H9 (cell line): ENCODE data around the gene CCNB2. TPM values are rescaled to one million over a fixed set of nuclear protein-coding genes. Genes with fewer than 3 reads are reported as not detected.
A peak's percentile ranks its signal among the peaks of the same experiment; 100 is the strongest.

ENCODE experiments used
- DNase-seq: peaks from one replicate; pipeline ENCODE4 v3.0.0-alpha.2; 2017
- H2AFZ ChIP-seq: one replicate; pipeline ENCODE4 v1.6.1; 2013; ENCODE audit warnings: mild to moderate bottlenecking, low read length, control low read depth, moderate library complexity
- H2AK5ac ChIP-seq: 2 replicates; pipeline ENCODE4 v1.6.1; 2013; ENCODE audit warnings: low read length, control low read depth, mixed read lengths; ENCODE audit not compliant: insufficient read length
- H2BK120ac ChIP-seq: one replicate; pipeline ENCODE4 v1.6.1; 2013; ENCODE audit warnings: low read depth, mild to moderate bottlenecking, low read length, control low read depth, inconsistent platforms; ENCODE audit not compliant: poor library complexity, severe bottlenecking
- H2BK12ac ChIP-seq: 2 replicates; pipeline ENCODE4 v1.6.1; 2013; ENCODE audit warnings: low read length, control low read depth, mixed read lengths, low read depth; ENCODE audit not compliant: insufficient read length
- H2BK15ac ChIP-seq: 2 replicates; pipeline ENCODE4 v1.6.1; 2013; ENCODE audit warnings: low read depth, low read length, control low read depth
- H2BK20ac ChIP-seq: one replicate; pipeline ENCODE4 v1.6.1; 2013; ENCODE audit warnings: low read depth, mild to moderate bottlenecking, low read length, control low read depth, inconsistent platforms; ENCODE audit not compliant: poor library complexity, severe bottlenecking
- H2BK5ac ChIP-seq: 2 replicates; pipeline ENCODE4 v1.6.1; 2013; ENCODE audit warnings: low read length, control low read depth, mixed read lengths; ENCODE audit not compliant: insufficient read length
- H3K14ac ChIP-seq: 2 replicates; pipeline ENCODE4 v1.6.1; 2013; ENCODE audit warnings: low read length, control low read depth; ENCODE audit not compliant: insufficient read depth
- H3K18ac ChIP-seq: 2 replicates; pipeline ENCODE4 v1.6.1; 2013; ENCODE audit warnings: low read depth, mild to moderate bottlenecking, mixed read lengths, low read length, control low read depth; ENCODE audit not compliant: insufficient read length
- H3K23ac ChIP-seq: 2 replicates; pipeline ENCODE4 v1.6.1; 2013; ENCODE audit warnings: low read length, control low read depth, mixed read lengths, low read depth; ENCODE audit not compliant: insufficient read length
- H3K23me2 ChIP-seq: 2 replicates; pipeline ENCODE4 v1.6.1; 2013; ENCODE audit warnings: low read depth, mild to moderate bottlenecking, mixed read lengths, low read length, control low read depth; ENCODE audit not compliant: insufficient read length, poor library complexity, severe bottlenecking
- H3K27ac ChIP-seq: 2 replicates; pipeline ENCODE4 v1.5.1; 2013; ENCODE audit warnings: low read length, control low read depth, mixed read lengths, low read depth; ENCODE audit not compliant: insufficient read length
- H3K27me3 ChIP-seq: 2 replicates; pipeline ENCODE4 v1.6.1; 2013; ENCODE audit warnings: low read length, control low read depth, inconsistent platforms; ENCODE audit not compliant: insufficient read depth
- H3K4ac ChIP-seq: 2 replicates; pipeline ENCODE4 v1.6.1; 2013; ENCODE audit warnings: low read depth, mild to moderate bottlenecking, control low read depth, inconsistent platforms, low read length, moderate library complexity
- H3K4me1 ChIP-seq: 2 replicates; pipeline ENCODE4 v1.6.1; 2013; ENCODE audit warnings: low read length, control low read depth, inconsistent platforms; ENCODE audit not compliant: insufficient read depth
- H3K4me2 ChIP-seq: 2 replicates; pipeline ENCODE4 v1.6.1; 2013; ENCODE audit warnings: low read length, control low read depth, mixed read lengths; ENCODE audit not compliant: insufficient read length, insufficient read depth
- H3K56ac ChIP-seq: 2 replicates; pipeline ENCODE4 v1.6.1; 2013; ENCODE audit warnings: low read depth, mild to moderate bottlenecking, mixed read lengths, low read length, control low read depth; ENCODE audit not compliant: insufficient read length
- H3K79me1 ChIP-seq: 2 replicates; pipeline ENCODE4 v1.6.1; 2013; ENCODE audit warnings: low read depth, mild to moderate bottlenecking, moderate library complexity, low read length, control low read depth, inconsistent platforms; ENCODE audit not compliant: insufficient read depth, poor library complexity, severe bottlenecking
- H3K79me2 ChIP-seq: 2 replicates; pipeline ENCODE4 v1.6.1; 2013; ENCODE audit warnings: low read length, control low read depth, inconsistent platforms; ENCODE audit not compliant: insufficient read depth
- H3K9ac ChIP-seq: 2 replicates; pipeline ENCODE4 v1.6.1; 2013; ENCODE audit warnings: low read length, control low read depth, mixed read lengths; ENCODE audit not compliant: insufficient read length; ENCODE audit errors: extremely low read depth
- H3K9me3 ChIP-seq: one replicate; pipeline ENCODE4 v1.6.1; 2013; ENCODE audit warnings: low read depth, low read length, inconsistent platforms; ENCODE audit not compliant: control insufficient read depth
- H3T11ph ChIP-seq: one replicate; pipeline ENCODE4 v1.6.1; 2013; ENCODE audit warnings: mild to moderate bottlenecking, low read length, control low read depth, inconsistent platforms
- H4K20me1 ChIP-seq: one replicate; pipeline ENCODE4 v1.6.1; 2013; ENCODE audit not compliant: control insufficient read depth, insufficient read length, insufficient read depth
- H4K5ac ChIP-seq: 2 replicates; pipeline ENCODE4 v1.6.1; 2013; ENCODE audit warnings: low read depth, mild to moderate bottlenecking, mixed read lengths, low read length, control low read depth; ENCODE audit not compliant: insufficient read length
- H4K8ac ChIP-seq: replicated peaks from 2 replicates; pipeline ENCODE4 v1.6.1; 2013; ENCODE audit warnings: low read length, control low read depth, mixed read lengths, low read depth; ENCODE audit not compliant: insufficient read length
- H4K91ac ChIP-seq: 2 replicates; pipeline ENCODE4 v1.6.1; 2013; ENCODE audit warnings: low read depth, mild to moderate bottlenecking, moderate library complexity, mixed read lengths, low read length, control low read depth; ENCODE audit not compliant: insufficient read length
- H3K27ac Mint-ChIP-seq, 3 experiments: 2 replicates in 2 of 3; 3 replicates in 1 of 3; pipeline ENCODE4 v1.8.0; 2020 to 2021; ENCODE audit warnings: mixed read lengths in 3 of 3, mild to moderate bottlenecking in 1 of 3, moderate library complexity in 1 of 3
- H3K27me3 Mint-ChIP-seq: 2 replicates; pipeline ENCODE4 v1.8.0; 2021; ENCODE audit warnings: low read depth, mild to moderate bottlenecking, moderate library complexity, mixed read lengths
- H3K36me3 Mint-ChIP-seq, 3 experiments: 2 replicates in 2 of 3; 3 replicates in 1 of 3; pipeline ENCODE4 v1.8.0; 2020 to 2021; ENCODE audit warnings: low read depth in 3 of 3, mixed read lengths in 3 of 3; ENCODE audit not compliant: insufficient read depth in 1 of 3
- H3K4me1 Mint-ChIP-seq, 2 experiments: 2 replicates each; pipeline ENCODE4 v1.8.0; 2020; ENCODE audit warnings: mixed read lengths in 2 of 2
- H3K4me3 Mint-ChIP-seq, 2 experiments: 2 replicates in 1 of 2; 3 replicates in 1 of 2; pipeline ENCODE4 v1.8.0; 2020 to 2021; ENCODE audit warnings: mild to moderate bottlenecking in 2 of 2, mixed read lengths in 2 of 2, moderate library complexity in 1 of 2
- H3K9me3 Mint-ChIP-seq, 2 experiments: 2 replicates in 1 of 2; 3 replicates in 1 of 2; pipeline ENCODE4 v1.8.0; 2020; ENCODE audit warnings: mild to moderate bottlenecking in 2 of 2, mixed read lengths in 2 of 2, moderate library complexity in 1 of 2
- CTCF ChIP-seq: fragments of 200-600 bp; sonication (generic); conservative IDR thresholded peaks from 3 replicates; pipeline ENCODE4 v1.8.0; 2021; ENCODE audit warnings: antibody characterized with exemption, mild to moderate bottlenecking
- WGBS: extraction: QIAGEN DNeasy Blood & Tissue Kit; methylation state at CpG from one replicate; pipeline ENCODE4 v1.1.7; 2013; ENCODE audit warnings: missing lambda C conversion rate, low lambda C conversion rate, mixed read lengths; ENCODE audit not compliant: insufficient read length; ENCODE audit errors: extremely low coverage; 5-methylcytosine and 5-hydroxymethylcytosine counted together
- total RNA-seq: library from RNA; stranded (reverse); gene quantifications from 2 replicates; pipeline ENCODE4 v1.2.1, GENCODE V29; 2021

The CCNB2 gene
- total RNA-seq, 1 experiment from 2014 or later: 122 TPM

- no peak overlapping the region for H2AFZ ChIP-seq
- no peak overlapping the region for H3T11ph ChIP-seq
- no peak for DNase-seq
- no CpG with 5 or more reads among the region's 5 CpGs for WGBS
- no peak overlapping the region for H3K9ac ChIP-seq
- no peak overlapping the region for H4K5ac ChIP-seq
- no peak overlapping the region for H3K56ac ChIP-seq
- no peak overlapping the region for H3K23ac ChIP-seq
- no peak overlapping the region for H2BK120ac ChIP-seq
- no peak overlapping the region for H3K14ac ChIP-seq
- no peak for TF ChIP-seq CTCF
- no peaks in the 10 kb centered on the region for H3K9me3 ChIP-seq
- H3K79me1 ChIP-seq: no peaks in the 10 kb centered on the region
- H4K91ac ChIP-seq: no peak overlapping the region
- H3K18ac ChIP-seq: no peak overlapping the region
- H4K20me1 ChIP-seq: no peaks in the 10 kb centered on the region
- H3K27me3 ChIP-seq: no peaks in the 10 kb centered on the region
- no peak overlapping the region for H2BK12ac ChIP-seq
- H2BK20ac ChIP-seq: no peak overlapping the region
- no peak overlapping the region for H3K4ac ChIP-seq
- H3K36me3 Mint-ChIP-seq: peaks cover 24 to 78% (median 49%) of the 10 kb centered on the region in 3 experiments; a peak in 6 of 7 replicates
- no peaks in the 10 kb centered on the region for H3K79me2 ChIP-seq
- no peak overlapping the region for H2BK5ac ChIP-seq
- H4K8ac ChIP-seq: no peak overlapping the region
- no peak overlapping the region for H2AK5ac ChIP-seq
- H3K23me2 ChIP-seq: no peaks in the 10 kb centered on the region
- peaks cover 4% of the 10 kb centered on the region; the same call in 1 of the 2 replicates for H3K4me1 ChIP-seq
- H3K4me3 Mint-ChIP-seq: no peak overlapping the region
- no peak overlapping the region for H2BK15ac ChIP-seq
- no peaks in the 10 kb centered on the region for H3K27me3 Mint-ChIP-seq
- H3K27ac ChIP-seq: no peak overlapping the region
- H3K9me3 Mint-ChIP-seq: no peaks in the 10 kb centered on the region
- H3K27ac Mint-ChIP-seq: peak overlapping the region in 2 of 3 experiments; percentile 40 to 66; a peak in 2 of 7 replicates
- H3K4me1 Mint-ChIP-seq: peaks cover 12 to 19% of the 10 kb centered on the region in 2 experiments
- no peak overlapping the region for H3K4me2 ChIP-seq
Measured at GRCh38 chr15:59143281-59143680, 38.3 kb downstream of the CCNB2 start.
